RPMI8226 (cell line): ENCODE results near the gene EVL.
A peak's percentile ranks its signal among the peaks of the same experiment; 100 is the strongest.

Source experiments
- DNase-seq: peaks from one replicate; pipeline ENCODE4 v3.0.0-alpha.2; 2015

EVL gene

GRCh38 chr14:100132903-100133510, 67.8 kb downstream of the EVL start:
- no peak for DNase-seq

DNA sequence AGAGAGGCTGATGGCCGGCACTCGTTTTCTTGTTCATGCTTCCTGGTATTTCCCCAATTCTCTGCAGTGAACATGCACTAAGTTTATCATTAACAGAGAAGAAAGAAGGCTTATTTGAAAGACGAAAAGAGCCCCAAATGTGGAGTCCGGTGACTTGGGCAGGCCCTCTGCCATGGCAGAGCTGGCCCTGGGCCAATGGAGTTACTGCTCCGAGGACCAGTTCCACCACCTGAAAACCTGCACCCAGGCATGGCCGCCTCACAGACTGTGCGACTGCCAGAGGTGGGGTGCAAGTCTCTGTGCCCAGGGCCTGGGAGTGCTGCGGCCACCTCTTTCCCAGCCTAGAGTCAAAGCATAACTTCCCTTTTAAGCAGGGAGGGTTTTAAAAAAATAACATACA, 69.4 kb downstream of the EVL start:
- DNase-seq, result no peak

- DNase-seq, result no peak
These were observed 69.9 kb downstream of the EVL start for GRCh38 chr14:100135073-100135472.

DNA sequence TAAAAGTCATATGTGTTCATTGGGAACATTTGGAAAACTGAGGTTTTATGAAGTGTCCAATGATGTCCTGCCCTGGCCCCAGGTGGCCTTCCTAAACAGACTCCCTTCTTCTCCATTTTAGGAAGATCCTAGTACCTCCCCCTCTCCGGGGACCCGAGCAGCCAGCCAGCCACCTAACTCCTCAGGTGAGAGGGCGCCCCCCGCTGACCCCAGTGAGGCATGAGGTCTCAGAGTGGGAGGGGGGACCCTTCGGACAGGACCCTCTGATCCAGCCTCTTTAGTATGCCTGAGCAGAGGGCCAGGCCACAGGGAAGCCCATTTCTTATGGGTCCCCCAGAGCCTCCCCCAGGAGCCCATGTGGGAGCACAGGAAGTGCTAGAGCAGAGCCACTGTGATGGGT, 70.6 kb downstream of the EVL start:
- no peak for DNase-seq

- DNase-seq, result no peak
These were observed 72.0 kb downstream of the EVL start for GRCh38 chr14:100137173-100137572.

GRCh38 chr14:100138082-100138787, 73.0 kb downstream of the EVL start:
- peak; percentile 78 for DNase-seq

- DNase-seq, result no peak
These were observed 73.7 kb downstream of the EVL start for GRCh38 chr14:100138955-100139354.

DNA sequence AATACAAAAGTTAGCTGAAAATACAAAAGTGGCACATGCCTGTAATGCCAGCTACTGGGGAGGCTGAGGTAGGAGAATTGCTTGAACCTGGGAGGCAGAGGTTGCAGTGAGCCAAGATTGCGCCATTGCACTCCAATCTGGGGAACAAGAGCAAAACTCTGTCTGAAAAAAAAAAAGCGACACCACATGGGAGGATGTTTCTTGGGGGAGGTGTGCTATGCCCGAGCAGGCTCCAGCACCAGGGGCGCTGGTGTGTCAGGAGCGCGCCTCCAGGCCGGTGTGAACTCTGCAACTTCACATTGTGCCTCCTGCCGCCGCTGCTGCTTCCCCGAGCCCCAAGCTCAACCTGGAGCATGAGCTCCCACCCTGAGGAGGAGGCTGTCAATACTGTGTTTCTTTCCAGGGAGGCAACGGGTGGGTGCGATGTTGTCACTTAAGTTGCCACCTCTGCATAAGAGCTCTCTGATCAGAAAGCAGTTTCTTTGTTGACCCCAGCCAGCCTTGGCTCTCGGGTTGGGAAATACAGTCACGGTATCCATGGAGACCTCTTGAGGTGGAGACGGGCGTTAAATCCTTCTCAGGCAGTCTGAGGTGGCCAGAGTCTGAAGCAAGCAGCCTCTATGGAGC, 75.3 kb downstream of the EVL start:
- peak; percentile 67 for DNase-seq

GRCh38 chr14:100141098-100141497, 75.9 kb downstream of the EVL start:
- no peak for DNase-seq

- DNase-seq, result no peak
These were observed 77.1 kb downstream of the EVL start for GRCh38 chr14:100142073-100143040.

DNA sequence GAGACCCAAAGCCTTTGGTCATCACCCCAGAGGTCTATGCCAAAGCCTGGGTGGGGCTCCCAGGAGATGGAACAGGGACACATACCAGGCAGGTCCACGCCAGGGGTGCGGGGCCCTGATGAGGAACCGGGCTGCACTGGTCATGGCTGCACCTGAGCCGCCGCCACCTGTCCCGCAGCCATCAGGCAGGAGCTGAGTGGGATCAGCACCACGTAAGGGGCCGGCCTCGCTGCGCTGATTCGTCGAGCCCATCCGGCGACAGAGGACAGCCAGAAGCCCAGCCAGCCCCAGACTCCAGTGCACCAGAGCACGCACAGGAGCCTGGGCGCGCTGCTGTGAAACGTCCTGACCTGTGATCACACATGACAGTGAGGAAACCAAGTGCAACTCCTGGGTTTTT, 78.3 kb downstream of the EVL start:
- no peak for DNase-seq

GRCh38 chr14:100143934-100144333, 78.7 kb downstream of the EVL start:
- DNase-seq, result no peak

DNA sequence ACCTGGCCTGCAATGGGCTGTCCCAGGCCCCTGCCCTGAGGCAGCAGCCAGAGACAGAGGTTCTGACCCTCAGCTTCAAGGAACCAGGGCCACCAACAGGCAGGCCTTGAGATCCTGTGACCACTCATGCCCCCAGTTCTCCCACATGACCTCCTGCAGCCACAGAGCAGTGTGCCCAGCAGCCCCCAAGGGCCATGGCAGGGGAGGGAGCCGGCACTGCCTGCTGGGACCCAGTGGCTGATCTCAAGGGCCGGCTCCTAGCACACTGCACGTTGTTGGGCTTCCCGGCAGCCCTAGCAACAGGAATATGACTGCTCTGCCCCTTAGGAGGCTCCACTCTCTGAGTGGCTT, 79.4 kb downstream of the EVL start:
- no peak for DNase-seq

DNA sequence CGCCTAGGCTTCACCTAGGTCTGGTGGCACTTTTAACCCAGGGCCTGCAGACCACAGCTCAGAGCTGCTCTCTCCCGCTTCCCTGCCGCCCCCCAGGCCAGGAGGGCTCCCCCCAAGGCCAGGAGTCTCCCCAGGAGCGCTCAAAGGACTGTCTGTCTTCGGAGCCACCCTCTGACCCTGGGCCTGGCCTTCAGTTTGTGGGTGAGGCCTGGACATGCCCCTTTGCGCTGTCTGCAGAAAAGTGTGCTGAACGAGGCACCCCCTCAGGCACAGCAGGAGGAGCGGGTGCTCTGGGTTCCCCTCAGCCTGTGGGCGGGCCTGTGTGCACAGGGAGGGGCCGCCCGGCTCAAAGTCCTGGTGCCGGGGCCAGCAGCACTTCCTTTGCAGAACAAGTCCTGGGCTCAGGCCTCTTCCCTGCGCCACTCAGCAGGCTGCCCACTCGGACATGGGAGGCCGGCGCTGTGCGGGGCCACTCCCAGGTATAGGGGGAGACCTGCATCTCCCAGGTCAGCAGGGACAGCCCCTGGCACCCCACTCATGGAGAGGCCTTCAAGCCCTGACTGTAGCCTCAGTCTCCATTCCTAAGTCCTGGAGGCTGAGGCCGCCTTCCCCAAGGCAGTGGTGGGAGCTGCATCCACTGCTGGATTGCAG, 79.9 kb downstream of the EVL start:
- no peak for DNase-seq

DNA sequence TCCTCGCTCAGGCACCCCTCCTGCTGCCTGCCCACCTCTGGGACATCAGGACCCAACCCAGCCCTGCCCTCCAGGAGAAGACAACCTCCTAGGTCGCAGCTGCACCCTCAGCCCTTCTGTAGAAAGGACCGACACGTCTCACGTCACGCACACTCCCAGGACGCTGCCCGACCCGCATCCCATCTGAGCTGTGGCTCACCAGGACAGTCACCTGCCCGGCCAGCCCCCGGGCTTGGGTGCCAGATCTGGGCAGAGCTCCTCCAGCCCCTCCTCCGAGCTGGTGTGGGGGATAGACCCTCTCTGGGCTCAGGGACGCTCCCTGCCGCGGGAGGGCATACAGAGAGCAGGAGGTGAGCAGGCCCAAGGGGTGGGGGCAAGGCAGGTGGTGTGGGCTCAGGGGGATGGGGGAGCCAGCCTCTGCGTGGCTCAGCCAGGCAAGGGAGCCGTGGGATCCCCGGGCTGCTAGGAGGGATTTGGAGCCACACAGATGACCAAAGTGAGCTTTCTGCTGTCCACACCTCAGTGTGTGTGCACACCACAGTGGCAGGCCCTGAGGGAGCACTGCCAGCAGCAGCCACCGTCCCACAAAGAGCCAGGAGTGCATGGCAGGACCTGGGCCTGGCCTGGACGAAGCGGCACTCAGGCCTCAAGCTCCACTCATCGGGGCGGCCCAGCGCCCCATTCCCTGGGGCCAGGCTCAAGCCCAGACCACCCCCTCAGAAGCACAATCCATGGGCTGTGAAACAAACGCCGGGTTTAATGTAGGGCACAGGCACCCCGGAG, 80.7 kb downstream of the EVL start:
- no peak for DNase-seq

DNA sequence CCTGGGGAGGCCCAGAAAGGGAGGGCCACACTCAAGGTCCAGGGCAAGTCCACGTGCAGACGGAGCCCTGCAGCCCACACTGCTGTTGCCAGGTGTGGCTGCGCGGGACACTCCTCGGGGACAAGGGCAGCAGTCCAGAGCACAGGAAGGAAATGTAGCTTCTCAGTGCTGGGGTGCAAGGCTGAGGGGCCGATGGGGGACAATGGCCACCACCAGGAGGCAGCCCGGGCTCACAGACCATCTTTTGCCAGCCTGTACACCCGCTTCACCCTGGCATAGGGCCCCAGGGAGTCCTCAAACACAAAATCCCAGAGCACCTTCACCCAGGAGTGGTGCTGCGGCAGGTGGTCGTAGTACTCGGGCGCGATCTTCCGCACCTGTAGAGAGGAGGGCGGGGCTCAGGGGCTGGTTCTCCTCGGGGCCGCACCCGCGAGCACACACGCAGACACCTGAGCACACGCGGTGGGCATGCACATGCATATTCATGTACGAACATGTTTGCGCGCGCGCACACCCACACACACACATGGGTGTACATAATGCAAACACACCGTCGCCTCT, 81.4 kb downstream of the EVL start:
- DNase-seq, result no peak

DNA sequence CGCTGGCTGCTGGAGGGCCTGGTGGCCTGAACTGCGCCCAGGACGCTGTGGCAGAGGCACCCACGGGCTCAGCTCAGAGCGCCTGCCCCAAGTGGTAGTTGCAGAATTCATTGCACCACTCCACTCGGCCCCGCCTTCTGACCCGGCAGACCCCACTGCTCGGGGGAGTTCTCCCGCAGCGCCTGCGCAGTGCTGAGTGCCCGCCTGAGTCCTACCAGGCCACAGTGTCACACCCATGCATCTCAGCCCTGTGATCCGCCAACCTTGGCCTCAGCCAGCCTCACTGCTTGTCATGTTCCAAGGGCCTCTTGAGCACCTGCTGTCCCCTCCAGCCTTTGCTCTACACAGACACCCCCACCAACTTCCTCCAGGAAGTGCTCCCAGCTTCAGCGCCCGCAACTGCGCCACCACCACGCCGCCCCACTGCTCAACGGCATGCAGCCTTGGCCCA, 82.0 kb downstream of the EVL start:
- no peak for DNase-seq

GRCh38 chr14:100147691-100148464, 82.7 kb downstream of the EVL start:
- DNase-seq, result no peak

GRCh38 chr14:100148837-100149731, 83.9 kb downstream of the EVL start:
- no peak for DNase-seq
